HL-60 (cell line): ENCODE measurements around the gene TNFAIP8L2.

Source experiments
- GABPA ChIP-seq: IDR thresholded peaks from 2 replicates; pipeline ENCODE4 v1.6.1; 2012; ENCODE audit warnings: low read depth
- POLR2AphosphoS5 ChIP-seq: IDR thresholded peaks from 2 replicates; pipeline ENCODE4 v1.6.1; 2012; ENCODE audit warnings: low read depth
- REST ChIP-seq: IDR thresholded peaks from 2 replicates; pipeline ENCODE4 v1.6.1; 2012; ENCODE audit warnings: low read depth; ENCODE audit not compliant: insufficient replicate concordance
- SPI1 ChIP-seq: IDR thresholded peaks from 2 replicates; pipeline ENCODE4 v1.6.1; 2012; ENCODE audit warnings: low read depth, mild to moderate bottlenecking, borderline replicate concordance
- TF ChIP-seq, protein P1 (sequence below): IDR thresholded peaks from one replicate; pipeline ENCODE4 v1.5.1; 2011; ENCODE audit warnings: low read length, control low read depth, inconsistent platforms; ENCODE audit not compliant: insufficient read depth

DNA sequence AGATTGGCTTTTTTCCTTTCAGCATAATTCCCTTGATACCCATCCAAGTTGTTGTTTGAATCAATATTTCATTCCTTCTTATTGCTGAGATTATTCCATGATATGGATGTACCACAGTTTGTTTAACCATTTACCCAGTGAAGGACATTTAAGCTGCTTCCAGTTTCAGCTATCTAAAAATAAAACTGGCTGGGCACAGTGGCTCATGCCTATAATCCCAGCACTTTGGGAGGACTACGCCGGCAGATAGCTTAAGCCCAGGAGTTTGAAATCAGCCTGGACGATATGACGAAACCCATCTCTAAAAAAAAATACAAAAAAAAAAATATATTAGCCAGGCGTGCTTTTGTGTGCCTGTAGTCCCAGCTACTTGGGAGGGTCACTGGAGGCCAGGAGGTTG lies 42.6 kb upstream of the TNFAIP8L2 start:
- no peak for TF ChIP-seq REST
- TF ChIP-seq, protein P1, sequence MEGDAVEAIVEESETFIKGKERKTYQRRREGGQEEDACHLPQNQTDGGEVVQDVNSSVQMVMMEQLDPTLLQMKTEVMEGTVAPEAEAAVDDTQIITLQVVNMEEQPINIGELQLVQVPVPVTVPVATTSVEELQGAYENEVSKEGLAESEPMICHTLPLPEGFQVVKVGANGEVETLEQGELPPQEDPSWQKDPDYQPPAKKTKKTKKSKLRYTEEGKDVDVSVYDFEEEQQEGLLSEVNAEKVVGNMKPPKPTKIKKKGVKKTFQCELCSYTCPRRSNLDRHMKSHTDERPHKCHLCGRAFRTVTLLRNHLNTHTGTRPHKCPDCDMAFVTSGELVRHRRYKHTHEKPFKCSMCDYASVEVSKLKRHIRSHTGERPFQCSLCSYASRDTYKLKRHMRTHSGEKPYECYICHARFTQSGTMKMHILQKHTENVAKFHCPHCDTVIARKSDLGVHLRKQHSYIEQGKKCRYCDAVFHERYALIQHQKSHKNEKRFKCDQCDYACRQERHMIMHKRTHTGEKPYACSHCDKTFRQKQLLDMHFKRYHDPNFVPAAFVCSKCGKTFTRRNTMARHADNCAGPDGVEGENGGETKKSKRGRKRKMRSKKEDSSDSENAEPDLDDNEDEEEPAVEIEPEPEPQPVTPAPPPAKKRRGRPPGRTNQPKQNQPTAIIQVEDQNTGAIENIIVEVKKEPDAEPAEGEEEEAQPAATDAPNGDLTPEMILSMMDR = no peak
- TF ChIP-seq POLR2AphosphoS5 = no peak
- TF ChIP-seq GABPA = no peak
- no peak for TF ChIP-seq SPI1
